ENCODE measurements around the gene EIF3K. TPM values are rescaled to one million over a fixed set of nuclear protein-coding genes. Genes with fewer than 3 reads are reported as not detected.
A peak's percentile ranks its signal among the peaks of the same experiment; 100 is the strongest.

The EIF3K gene
- total and polyA plus RNA-seq, 10 of the 15 experiments (the other 5 are each of a cell fraction or from before 2014, with no cell fraction given) = 330 to 927 (median 436) TPM

- TF ChIP-seq RCOR1 (conservative IDR thresholded peaks at IDR 0.05; ENCODE audit: low read depth, low read length) (no peak), CUX1 (IDR thresholded peaks at IDR 0.05; ENCODE audit: insufficient replicate concordance, low read depth, low read length) (no peak)
Measured at GRCh38 chr19:38647966-38648768, 29.2 kb downstream of the EIF3K start (continued).

DNA sequence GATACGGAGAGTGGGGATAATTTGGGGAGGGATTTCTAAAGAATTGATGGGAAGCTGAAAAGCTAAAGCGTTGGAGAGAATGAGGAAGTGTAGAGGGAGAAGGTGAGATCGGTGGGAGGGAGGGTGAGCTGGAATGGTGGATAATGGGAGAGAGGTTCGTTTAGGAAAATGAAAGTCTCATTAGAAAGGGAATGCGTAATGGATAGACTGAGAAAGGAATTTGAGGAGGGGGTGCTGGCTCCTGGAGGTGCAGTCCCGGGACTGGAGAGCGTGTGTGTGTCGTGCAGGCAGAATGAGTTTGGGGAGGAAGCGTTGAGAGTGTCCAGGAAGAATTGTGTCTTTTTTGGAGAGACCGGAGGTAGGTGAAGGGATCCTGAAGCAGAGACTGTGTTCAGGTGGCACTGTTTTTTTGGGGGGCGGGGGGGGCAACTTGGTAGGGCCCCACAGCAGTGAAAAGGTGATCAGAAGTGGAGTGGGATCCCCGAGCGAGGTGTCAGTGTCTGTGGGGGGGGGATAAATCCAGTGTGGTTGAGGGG, 29.8 kb downstream of the EIF3K start:
- POLR2A ChIA-PET = interaction anchor here (0.5 to 2.5 kb wide), 9 partner anchors 10 to 246 kb away, joined by 3 to 8 read pairs (median 3); partner anchors contain the start of genes ECH1, FAM98C and RINL
- no peaks in the 10 kb centered on the region for H3K27me3 ChIP-seq (replicated peaks in 1 of 2; ENCODE audit: control insufficient read depth in 2 of 2, insufficient read depth in 2 of 2, low read length in 1 of 2)
- H3K4me2 ChIP-seq (ENCODE audit: control insufficient read depth, insufficient read depth) = peak overlapping the region; percentile 97
- H3K79me2 ChIP-seq (ENCODE audit: control insufficient read depth, insufficient read depth, low read length) = peaks cover 62% of the 10 kb centered on the region
- WGBS (ENCODE audit: insufficient coverage, insufficient replicate concordance, low lambda C conversion rate, missing lambda C conversion rate) = 2% methylated on average over 12 of the region's 13 CpGs
- peak overlapping the region; percentile 95 for H3K9ac ChIP-seq (ENCODE audit: control insufficient read depth, insufficient read depth, low read length)
- no TSS peak for BruUV-seq (replicated peaks)
- H3K9me3 ChIP-seq (replicated peaks; ENCODE audit: control insufficient read depth, insufficient read depth, low read length) = no peaks in the 10 kb centered on the region
- H3K4me3 ChIP-seq = peak overlapping the region; percentile 100
- in situ Hi-C loops (cut with MboI) (loop anchor here (25.0 kb wide), 1 partner anchor 237 kb away; the partner anchor contains the start of gene FAM98C), intact Hi-C loops (cut with micrococcal nuclease; ENCODE audit: unreplicated experiment) (loop anchor here (5.0 kb wide), 1 partner anchor 38 kb away; no protein-coding TSS in a partner anchor)
- CTCF ChIA-PET = interaction anchor here (0.6 to 6.5 kb wide), 3 partner anchors 14 to 281 kb away, joined by 4 to 53 read pairs (median 25); partner anchors contain the start of genes MRPS12 and SARS2
- H3K27ac ChIP-seq (ENCODE audit: control insufficient read depth, insufficient read depth) = peak overlapping the region; percentile 79
- peaks cover 13% of the 10 kb centered on the region for H3K4me1 ChIP-seq (ENCODE audit: control insufficient read depth, insufficient read depth, low read length)
- no peak for FAIRE-seq
- no peaks in the 10 kb centered on the region for H3K36me3 ChIP-seq (ENCODE audit: control insufficient read depth in 2 of 2, insufficient read depth in 2 of 2, low read length in 1 of 2)
- no peak for DNase-seq (ENCODE audit: low read depth, low spot score)
- RAD21 ChIA-PET (ENCODE audit: unreplicated experiment) = interaction anchor here (1.0 to 2.5 kb wide), 6 partner anchors 31 to 282 kb away, joined by 3 to 21 read pairs (median 4); partner anchors contain the start of genes EIF3K, MAP4K1, MRPS12 and SARS2
- no peak for ATAC-seq
- no peak overlapping the region for H2AFZ ChIP-seq (ENCODE audit: control insufficient read depth, low read depth, low read length)
- SMC1A ChIA-PET (ENCODE audit: uncharacterized antibody, unreplicated experiment) = interaction anchor here (0.9 to 2.1 kb wide), 5 partner anchors 11 to 274 kb away, joined by 3 to 6 read pairs (median 3); partner anchors contain the start of gene PSMD8
- no peaks in the 10 kb centered on the region; the same call in 1 of the 2 replicates for H4K20me1 ChIP-seq (ENCODE audit: control insufficient read depth, insufficient read depth)
- TF ChIP-seq CREM (IDR thresholded peaks at IDR 0.05; ENCODE audit: low read depth) (no peak), EED (IDR thresholded peaks at IDR 0.05; ENCODE audit: low read depth) (0 out of 2 replicates have a peak, but pooled peaks have one; percentile 26), IKZF1 (conservative IDR thresholded peaks at IDR 0.05) (0 out of 2 replicates have a peak, but pooled peaks have one; percentile 11), BCLAF1 (IDR thresholded peaks at IDR 0.05) (no peak), BMI1 (IDR thresholded peaks at IDR 0.05; ENCODE audit: borderline replicate concordance) (no peak), FOXK2 (IDR thresholded peaks at IDR 0.05) (no peak)
- TF ChIP-seq, protein P1, sequence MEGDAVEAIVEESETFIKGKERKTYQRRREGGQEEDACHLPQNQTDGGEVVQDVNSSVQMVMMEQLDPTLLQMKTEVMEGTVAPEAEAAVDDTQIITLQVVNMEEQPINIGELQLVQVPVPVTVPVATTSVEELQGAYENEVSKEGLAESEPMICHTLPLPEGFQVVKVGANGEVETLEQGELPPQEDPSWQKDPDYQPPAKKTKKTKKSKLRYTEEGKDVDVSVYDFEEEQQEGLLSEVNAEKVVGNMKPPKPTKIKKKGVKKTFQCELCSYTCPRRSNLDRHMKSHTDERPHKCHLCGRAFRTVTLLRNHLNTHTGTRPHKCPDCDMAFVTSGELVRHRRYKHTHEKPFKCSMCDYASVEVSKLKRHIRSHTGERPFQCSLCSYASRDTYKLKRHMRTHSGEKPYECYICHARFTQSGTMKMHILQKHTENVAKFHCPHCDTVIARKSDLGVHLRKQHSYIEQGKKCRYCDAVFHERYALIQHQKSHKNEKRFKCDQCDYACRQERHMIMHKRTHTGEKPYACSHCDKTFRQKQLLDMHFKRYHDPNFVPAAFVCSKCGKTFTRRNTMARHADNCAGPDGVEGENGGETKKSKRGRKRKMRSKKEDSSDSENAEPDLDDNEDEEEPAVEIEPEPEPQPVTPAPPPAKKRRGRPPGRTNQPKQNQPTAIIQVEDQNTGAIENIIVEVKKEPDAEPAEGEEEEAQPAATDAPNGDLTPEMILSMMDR (IDR thresholded peaks at IDR 0.05 in 2 of 3, conservative IDR thresholded peaks at IDR 0.05 in 1 of 3; ENCODE audit: control insufficient read depth in 2 of 3, extremely low read depth in 1 of 3, insufficient read depth in 1 of 3, low read depth in 3 of 3, low read length in 3 of 3) = no peak

All from GM12878 (cell line).